ENCODE results near the gene CACNG7.

- TF ChIP-seq CTCF (conservative IDR thresholded peaks at IDR 0.05; ENCODE audit: low read depth, low read length) = no peak
- no peak for TF ChIP-seq EZH2phosphoT487 (IDR thresholded peaks at IDR 0.05; ENCODE audit: borderline replicate concordance, low read length)
- TF ChIP-seq EZH2 (IDR thresholded peaks at IDR 0.05; ENCODE audit: low read length, unreplicated experiment) = no peak
Observed at GRCh38 chr19:53908935-53909415, at the start of gene CACNG7.

Data from PC-3 (cell line).